DOHH2 (cell line): ENCODE results near the gene SYNJ2BP.
"Not testable (repeated sequence)": the region's sequence is repeated elsewhere in the genome, so short reads cannot be mapped to it uniquely, and the experiment has no call there.

Experiments used
- H3F3A ChIP-seq: fragments of 200-600 bp; sonication (generic), shearing (Covaris generic); 2 replicates; pipeline ENCODE4 v1.6.0; 2016; ENCODE audit warnings: antibody characterized with exemption, mild to moderate bottlenecking; ENCODE audit not compliant: control insufficient read depth, insufficient read depth
- H3K27ac ChIP-seq: fragments of 200-600 bp; sonication (generic); 2 replicates; pipeline ENCODE4 v1.5.1; 2014; ENCODE audit warnings: low read depth, mild to moderate bottlenecking, low read length, moderate library complexity
- H3K27me3 ChIP-seq: fragments of 200-600 bp; sonication (generic); 2 replicates; pipeline ENCODE4 v1.6.1; 2014; ENCODE audit warnings: mild to moderate bottlenecking, low read length, mixed read lengths; ENCODE audit not compliant: control insufficient read depth
- H3K36me3 ChIP-seq: fragments of 200-600 bp; sonication (generic); 2 replicates; pipeline ENCODE4 v1.6.1; 2014; ENCODE audit warnings: mild to moderate bottlenecking, low read length, moderate library complexity, mixed read lengths; ENCODE audit not compliant: control insufficient read depth
- H3K4me1 ChIP-seq: fragments of 200-600 bp; sonication (generic); 2 replicates; pipeline ENCODE4 v1.6.1; 2014; ENCODE audit warnings: mild to moderate bottlenecking, low read length, mixed read lengths; ENCODE audit not compliant: control insufficient read depth
- H3K4me2 ChIP-seq: fragments of 200-600 bp; sonication (generic); 2 replicates; pipeline ENCODE4 v1.6.0; 2014; ENCODE audit warnings: mild to moderate bottlenecking, low read length, moderate library complexity
- H3K4me3 ChIP-seq: fragments of 200-600 bp; sonication (generic); 2 replicates; pipeline ENCODE4 v1.5.1; 2014; ENCODE audit warnings: mild to moderate bottlenecking, low read length, mixed read lengths
- H3K79me2 ChIP-seq: fragments of 200-600 bp; sonication (generic); 2 replicates; pipeline ENCODE4 v1.6.1; 2014; ENCODE audit warnings: mild to moderate bottlenecking, low read length, mixed read lengths; ENCODE audit not compliant: control insufficient read depth
- H3K9me2 ChIP-seq: fragments of 200-600 bp; sonication (generic); replicated peaks from 2 replicates; pipeline ENCODE4 v1.6.1; 2014; ENCODE audit warnings: mild to moderate bottlenecking, low read length, mixed read lengths; ENCODE audit not compliant: control insufficient read depth
- H3K9me3 ChIP-seq: fragments of 200-600 bp; sonication (generic); 2 replicates; pipeline ENCODE4 v1.6.1; 2014; ENCODE audit warnings: antibody characterized with exemption, low read length, mixed read lengths; ENCODE audit not compliant: control insufficient read depth, insufficient read depth
- H4K20me1 ChIP-seq: fragments of 200-600 bp; sonication (generic); 2 replicates; pipeline ENCODE4 v1.6.0; 2014; ENCODE audit warnings: low read depth, mild to moderate bottlenecking, antibody characterized with exemption, low read length, moderate library complexity; ENCODE audit not compliant: control insufficient read depth, insufficient read depth
- EZH2phosphoT487 ChIP-seq: fragments of 200-600 bp; sonication (generic); IDR thresholded peaks from 2 replicates; pipeline ENCODE4 v1.6.1; 2017; ENCODE audit warnings: borderline replicate concordance, mild to moderate bottlenecking, antibody characterized with exemption, low read length, moderate library complexity, mixed read lengths
- TF ChIP-seq, protein P1 (sequence below): fragments of 200-600 bp; sonication (generic); IDR thresholded peaks from one replicate; pipeline ENCODE4 v1.5.1; 2014; ENCODE audit warnings: antibody characterized with exemption, mild to moderate bottlenecking, low read depth, low read length; ENCODE audit not compliant: poor library complexity, severe bottlenecking

SYNJ2BP gene

DNA sequence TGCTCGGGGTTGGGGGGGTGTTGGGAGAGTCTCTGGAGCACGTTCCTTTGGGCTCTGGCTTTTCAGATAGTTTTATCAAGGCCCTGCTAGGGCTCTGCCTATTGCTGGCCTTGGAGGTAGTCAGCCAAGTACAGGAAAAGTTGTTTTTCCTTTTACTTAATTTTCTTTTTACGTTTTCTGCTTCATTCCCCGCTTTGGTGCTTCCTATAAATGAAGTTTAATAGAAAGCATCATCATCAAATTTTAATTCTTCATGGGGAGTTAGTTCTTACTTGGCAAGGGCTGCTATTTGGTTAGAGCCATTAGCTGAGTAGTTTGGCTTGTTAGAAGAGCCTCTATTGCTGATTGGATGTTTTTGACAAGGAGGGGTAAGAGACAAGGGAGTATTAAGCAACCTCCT lies 20.0 kb upstream of the SYNJ2BP start:
- Histone ChIP-seq H3K36me3 (no peaks in the 10 kb centered on the region), H3K27me3 (no peaks in the 10 kb centered on the region), H3K4me3 (no peak overlapping the region), H3K27ac (no peak overlapping the region), H3K9me2 (no peaks in the 10 kb centered on the region), H4K20me1 (no peaks in the 10 kb centered on the region), H3F3A (no peaks in the 10 kb centered on the region), H3K9me3 (peaks cover 6% of the 10 kb centered on the region), H3K4me1 (no peaks in the 10 kb centered on the region), H3K79me2 (no peaks in the 10 kb centered on the region), H3K4me2 (no peak overlapping the region)
- no peak for TF ChIP-seq EZH2phosphoT487

GRCh38 chr14:70426555-70426954 lies 9.7 kb upstream of the SYNJ2BP start:
- not testable (repeated sequence) for H3K36me3 ChIP-seq, H4K20me1 ChIP-seq, H3F3A ChIP-seq, H3K9me2 ChIP-seq, H3K9me3 ChIP-seq, H3K27me3 ChIP-seq, H3K4me2 ChIP-seq, H3K4me1 ChIP-seq, H3K4me3 ChIP-seq, H3K79me2 ChIP-seq, H3K27ac ChIP-seq

DNA sequence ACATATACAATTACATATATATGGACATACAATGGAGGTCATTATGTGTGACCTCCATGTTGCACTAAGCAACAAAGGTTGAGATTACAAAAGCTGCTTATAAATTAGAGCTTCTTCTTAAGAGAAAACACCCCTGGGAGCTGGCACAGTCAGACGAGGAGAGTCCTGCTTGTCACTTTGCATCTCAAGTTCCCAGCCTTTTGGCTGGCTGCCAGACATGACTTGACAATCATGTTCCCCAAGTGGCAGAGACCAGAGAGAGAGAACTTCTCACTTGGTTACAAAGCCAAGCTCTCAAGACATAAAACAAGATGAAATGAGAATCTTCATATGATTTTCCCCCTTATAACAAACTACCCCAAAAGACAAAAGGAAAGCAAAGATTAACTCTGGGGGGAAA lies 8.5 kb upstream of the SYNJ2BP start:
- H3F3A ChIP-seq, result peaks cover 2% of the 10 kb centered on the region
- no peaks in the 10 kb centered on the region for H3K9me3 ChIP-seq
- H3K4me3 ChIP-seq, result no peak overlapping the region
- no peaks in the 10 kb centered on the region for H3K9me2 ChIP-seq
- no peaks in the 10 kb centered on the region for H3K27me3 ChIP-seq
- no peak overlapping the region for H3K4me2 ChIP-seq
- no peaks in the 10 kb centered on the region for H4K20me1 ChIP-seq
- no peaks in the 10 kb centered on the region for H3K4me1 ChIP-seq
- no peak for TF ChIP-seq EZH2phosphoT487
- TF ChIP-seq, protein P1, sequence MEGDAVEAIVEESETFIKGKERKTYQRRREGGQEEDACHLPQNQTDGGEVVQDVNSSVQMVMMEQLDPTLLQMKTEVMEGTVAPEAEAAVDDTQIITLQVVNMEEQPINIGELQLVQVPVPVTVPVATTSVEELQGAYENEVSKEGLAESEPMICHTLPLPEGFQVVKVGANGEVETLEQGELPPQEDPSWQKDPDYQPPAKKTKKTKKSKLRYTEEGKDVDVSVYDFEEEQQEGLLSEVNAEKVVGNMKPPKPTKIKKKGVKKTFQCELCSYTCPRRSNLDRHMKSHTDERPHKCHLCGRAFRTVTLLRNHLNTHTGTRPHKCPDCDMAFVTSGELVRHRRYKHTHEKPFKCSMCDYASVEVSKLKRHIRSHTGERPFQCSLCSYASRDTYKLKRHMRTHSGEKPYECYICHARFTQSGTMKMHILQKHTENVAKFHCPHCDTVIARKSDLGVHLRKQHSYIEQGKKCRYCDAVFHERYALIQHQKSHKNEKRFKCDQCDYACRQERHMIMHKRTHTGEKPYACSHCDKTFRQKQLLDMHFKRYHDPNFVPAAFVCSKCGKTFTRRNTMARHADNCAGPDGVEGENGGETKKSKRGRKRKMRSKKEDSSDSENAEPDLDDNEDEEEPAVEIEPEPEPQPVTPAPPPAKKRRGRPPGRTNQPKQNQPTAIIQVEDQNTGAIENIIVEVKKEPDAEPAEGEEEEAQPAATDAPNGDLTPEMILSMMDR, result no peak
- H3K27ac ChIP-seq, result no peak overlapping the region
- no peaks in the 10 kb centered on the region for H3K36me3 ChIP-seq
- no peaks in the 10 kb centered on the region for H3K79me2 ChIP-seq

DNA sequence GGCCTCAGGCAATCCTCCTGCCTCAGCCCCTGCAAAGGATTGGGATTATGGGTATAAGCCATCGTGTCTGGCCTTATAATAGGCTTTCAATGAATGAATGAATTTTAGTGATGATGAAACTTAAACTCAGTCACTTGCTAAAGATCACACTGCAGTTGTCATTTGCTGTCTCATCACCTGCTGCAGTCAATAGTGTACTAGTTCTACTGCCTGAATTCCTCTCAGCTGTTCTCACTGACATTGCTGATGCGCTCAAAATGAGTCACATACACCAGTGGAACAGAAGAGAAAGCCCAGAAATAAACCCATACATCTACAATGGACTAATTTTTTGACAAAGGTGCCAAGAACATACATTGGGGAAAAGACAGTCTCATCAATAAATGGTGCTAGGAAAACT lies 5.6 kb upstream of the SYNJ2BP start:
- no peaks in the 10 kb centered on the region for H4K20me1 ChIP-seq
- TF ChIP-seq, protein P1, result no peak
- TF ChIP-seq EZH2phosphoT487, result no peak
- no peaks in the 10 kb centered on the region for H3K9me3 ChIP-seq
- no peak overlapping the region for H3K4me3 ChIP-seq
- no peaks in the 10 kb centered on the region for H3K79me2 ChIP-seq
- H3K27ac ChIP-seq, result no peak overlapping the region
- no peaks in the 10 kb centered on the region for H3K4me1 ChIP-seq
- H3F3A ChIP-seq, result peaks cover 2% of the 10 kb centered on the region
- H3K36me3 ChIP-seq, result no peaks in the 10 kb centered on the region
- no peak overlapping the region for H3K4me2 ChIP-seq
- H3K27me3 ChIP-seq, result no peaks in the 10 kb centered on the region
- H3K9me2 ChIP-seq, result no peaks in the 10 kb centered on the region

DNA sequence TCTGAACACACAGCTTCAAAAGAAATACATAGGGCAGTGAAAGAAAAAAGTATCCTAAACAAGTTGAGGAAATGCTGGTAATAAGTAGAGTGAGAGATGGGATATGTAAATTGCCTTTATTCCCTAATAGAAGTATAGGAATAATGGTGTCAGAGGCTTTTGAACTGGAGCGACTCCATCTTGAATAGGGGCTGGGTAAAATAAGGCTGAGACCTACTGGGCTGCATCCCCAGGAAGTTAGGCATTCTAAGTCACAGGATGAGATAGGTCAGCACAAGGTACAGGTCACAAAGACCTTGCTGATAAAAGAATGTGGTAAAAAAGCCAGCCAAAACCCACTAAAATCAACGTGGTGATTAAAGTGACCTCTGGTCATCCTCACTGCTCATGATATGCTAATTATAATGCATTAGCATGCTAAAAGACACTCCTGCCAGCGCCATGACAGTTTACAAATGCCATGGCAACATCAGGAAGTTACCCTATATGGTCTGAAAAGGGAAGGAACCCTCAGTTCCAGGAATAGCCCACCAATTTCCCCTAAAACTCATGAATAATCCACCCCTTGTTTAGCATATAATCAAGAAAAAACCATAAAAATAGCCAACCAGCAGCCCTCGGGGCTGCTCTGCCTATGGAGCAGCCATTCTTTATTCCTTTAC lies 2.5 kb upstream of the SYNJ2BP start:
- not testable (repeated sequence) for H3K79me2 ChIP-seq, H3K27ac ChIP-seq, H4K20me1 ChIP-seq, H3K9me3 ChIP-seq, H3F3A ChIP-seq, H3K9me2 ChIP-seq, H3K36me3 ChIP-seq, H3K4me2 ChIP-seq, H3K4me3 ChIP-seq, H3K27me3 ChIP-seq, H3K4me1 ChIP-seq
